UCSD-AML1 (cell line): ENCODE data around the gene MAP2K6.

Source experiments
- DNase-seq: peaks from one replicate; lab custom pipeline; 2025; ENCODE audit not compliant: unreplicated experiment; lab: John Stamatoyannopoulos, UW

MAP2K6 gene

GRCh38 chr17:69486779-69487637, 72.5 kb downstream of the MAP2K6 start:
- no peak for DNase-seq

DNA sequence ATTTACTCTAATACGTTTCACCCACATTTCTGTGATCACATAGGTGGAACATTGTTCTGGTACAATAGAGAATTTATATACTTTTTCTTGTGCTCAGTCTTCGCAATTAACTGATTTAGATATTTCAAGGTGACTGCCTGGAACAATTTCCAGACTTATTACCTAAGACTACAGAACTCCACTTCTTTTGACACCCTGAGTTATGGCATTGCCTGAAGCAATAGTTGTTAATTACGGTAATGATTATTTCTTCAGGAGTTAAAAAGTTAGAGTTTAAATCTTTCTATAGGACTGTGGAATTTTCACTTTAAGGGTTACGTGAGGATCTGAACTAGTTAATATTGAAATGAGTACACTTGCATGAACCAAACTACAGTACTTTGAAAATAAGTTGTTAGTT, 74.8 kb downstream of the MAP2K6 start:
- no peak for DNase-seq

DNA sequence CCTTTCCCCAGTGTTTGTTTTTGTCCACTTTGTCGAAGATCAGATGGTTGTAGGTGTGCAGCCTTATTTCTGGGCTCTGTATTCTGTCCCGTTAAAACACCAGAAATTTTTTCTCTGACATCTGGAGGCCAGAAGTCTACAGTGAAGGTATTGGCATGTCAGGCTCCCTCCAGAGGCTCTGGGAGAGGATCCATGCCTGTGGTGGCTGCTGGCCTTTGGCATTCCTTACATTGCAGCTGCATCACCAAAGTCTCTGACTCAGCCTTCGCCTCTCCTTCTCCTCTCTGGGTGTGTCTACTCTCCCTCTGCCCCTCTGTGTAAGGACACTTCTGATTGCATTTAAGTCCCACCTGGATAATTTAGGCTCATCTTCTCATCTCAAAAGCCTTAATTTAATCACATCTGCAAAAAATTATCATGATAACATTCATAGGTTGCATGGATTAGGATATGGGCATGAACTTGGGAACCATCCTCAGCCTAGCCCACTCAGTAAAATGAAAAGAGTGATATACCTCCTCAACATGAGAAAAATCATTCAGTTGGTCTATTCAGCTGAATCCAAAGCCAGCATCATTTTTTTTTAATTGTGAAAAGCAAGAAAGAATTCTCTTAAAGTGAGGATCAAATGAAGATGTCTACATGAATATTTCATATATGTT, 78.0 kb downstream of the MAP2K6 start:
- DNase-seq: no peak

DNA sequence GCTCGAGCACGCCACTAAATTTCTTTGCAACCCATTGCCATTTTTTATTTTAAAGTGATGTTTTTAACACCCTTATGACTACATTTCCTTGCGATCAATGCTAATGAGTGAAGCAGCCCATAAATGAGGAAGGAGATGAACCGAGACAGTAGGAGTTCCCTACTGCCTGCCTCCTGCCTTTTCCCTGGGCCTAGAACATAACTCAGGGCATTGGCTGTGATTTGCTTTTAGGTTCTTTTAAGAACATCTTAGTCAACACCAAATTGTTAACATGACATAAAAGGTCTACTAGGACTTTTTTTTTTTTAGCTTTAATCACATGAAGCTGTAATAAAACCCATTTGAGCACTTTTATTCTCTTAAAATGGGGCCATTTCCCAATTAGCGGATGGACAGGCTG, 81.3 kb downstream of the MAP2K6 start:
- DNase-seq: no peak

- no peak for DNase-seq
These were observed 82.7 kb downstream of the MAP2K6 start for GRCh38 chr17:69497161-69497560.

GRCh38 chr17:69499318-69499717, 84.8 kb downstream of the MAP2K6 start:
- DNase-seq: no peak

DNA sequence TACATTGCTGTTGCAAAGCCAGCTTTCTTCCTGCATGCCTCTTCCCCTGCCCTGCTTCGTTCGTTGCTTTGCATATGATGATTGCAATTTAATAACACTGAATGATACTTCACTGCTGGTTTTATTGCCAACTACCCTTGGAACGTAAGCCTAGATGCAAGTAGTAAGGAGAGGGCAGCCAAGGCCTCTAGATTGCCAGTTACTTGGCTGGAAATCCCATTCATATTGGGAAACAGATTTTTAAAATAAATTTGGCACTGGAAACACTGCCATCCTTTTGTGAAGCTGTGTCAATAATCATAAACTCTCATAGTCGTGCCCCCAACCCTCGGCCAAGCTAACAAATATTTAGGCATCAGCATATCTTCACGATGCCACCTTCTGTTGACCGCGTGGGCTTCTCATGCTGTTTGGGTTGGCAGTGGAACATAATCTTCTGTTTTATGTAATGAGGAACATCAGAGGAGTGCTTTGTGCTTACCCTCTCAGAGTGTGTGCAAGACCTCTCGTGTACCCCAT, 86.5 kb downstream of the MAP2K6 start:
- no peak for DNase-seq

GRCh38 chr17:69501591-69502468, 87.3 kb downstream of the MAP2K6 start:
- DNase-seq: no peak

DNA sequence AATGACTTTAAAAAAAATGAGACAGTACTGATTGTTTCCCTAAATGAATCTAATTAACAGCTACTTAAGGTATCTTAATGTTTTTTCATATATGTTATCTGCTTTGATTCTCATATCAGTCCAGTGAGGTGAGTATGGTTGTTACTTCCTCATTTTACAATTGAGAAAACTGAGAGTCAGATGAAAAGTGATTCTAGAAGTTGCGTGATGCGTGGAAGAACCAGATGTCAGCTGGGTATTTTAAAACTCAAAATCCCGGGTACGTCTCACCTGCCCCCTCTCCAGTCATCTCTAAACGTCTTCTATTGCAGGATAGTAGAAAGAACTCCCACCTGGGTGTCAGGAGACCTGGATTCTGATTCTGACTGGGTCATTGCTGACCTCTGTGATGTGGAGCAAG, 89.2 kb downstream of the MAP2K6 start:
- no peak for DNase-seq

GRCh38 chr17:69505740-69506139, 91.2 kb downstream of the MAP2K6 start:
- no peak for DNase-seq

GRCh38 chr17:69506489-69506888, 92.0 kb downstream of the MAP2K6 start:
- DNase-seq: no peak

DNA sequence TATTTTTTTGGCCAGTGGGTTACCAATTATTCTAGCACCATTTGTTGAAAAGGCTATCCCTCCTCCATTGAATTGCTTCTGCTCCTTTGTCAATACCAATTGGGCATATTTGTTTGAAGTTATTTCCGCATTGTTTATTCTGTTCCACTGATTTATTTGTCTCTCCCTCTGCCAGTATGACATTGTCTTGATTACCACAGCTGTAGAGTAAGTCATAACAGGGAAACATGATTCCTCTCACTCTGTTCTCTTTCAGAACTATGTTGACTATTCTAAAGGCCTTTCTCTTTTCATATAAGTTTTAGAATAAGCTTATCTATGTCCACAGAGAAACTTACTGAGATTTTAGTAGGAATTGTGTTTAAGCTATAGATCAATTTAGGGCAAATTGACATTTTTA, 94.3 kb downstream of the MAP2K6 start:
- DNase-seq: no peak

DNA sequence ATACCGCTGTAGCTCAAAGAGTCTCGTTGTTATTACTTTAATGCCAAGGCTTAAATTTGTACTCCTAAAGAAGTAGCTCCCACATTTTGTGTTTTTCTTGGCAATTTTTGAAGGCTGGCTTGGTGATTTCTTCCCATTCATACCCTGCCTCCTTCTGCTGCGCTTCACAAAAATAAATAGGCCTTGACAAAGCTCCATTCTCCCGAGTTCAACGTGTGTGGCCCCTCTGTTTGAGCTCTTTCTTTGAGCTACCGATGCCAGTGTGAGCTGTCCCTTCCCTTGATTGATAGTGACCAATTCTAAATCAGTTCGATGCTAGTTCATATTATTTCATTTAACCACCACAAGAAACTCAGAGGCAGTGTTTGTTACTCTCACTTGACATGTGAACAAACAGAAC, 96.8 kb downstream of the MAP2K6 start:
- DNase-seq: no peak

DNA sequence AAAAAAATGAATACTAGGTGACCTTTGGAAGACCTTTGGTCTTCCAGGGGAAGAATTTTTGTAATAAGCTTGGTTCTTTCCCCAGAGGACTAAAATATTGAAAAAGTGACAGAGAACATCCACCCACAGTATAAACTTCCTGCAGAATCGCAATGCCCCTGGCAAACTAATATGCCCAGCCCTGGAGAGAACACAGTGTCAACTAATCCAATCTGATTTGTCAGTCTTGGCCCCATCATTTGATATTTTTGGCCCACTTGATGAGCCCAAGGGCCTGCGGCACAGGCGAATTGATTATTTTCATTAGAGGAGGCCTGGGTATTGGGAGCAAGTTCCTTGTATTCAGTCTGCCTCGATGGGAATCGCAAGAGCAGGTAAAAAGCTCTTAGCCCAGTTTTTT, 98.4 kb downstream of the MAP2K6 start:
- DNase-seq: no peak

DNA sequence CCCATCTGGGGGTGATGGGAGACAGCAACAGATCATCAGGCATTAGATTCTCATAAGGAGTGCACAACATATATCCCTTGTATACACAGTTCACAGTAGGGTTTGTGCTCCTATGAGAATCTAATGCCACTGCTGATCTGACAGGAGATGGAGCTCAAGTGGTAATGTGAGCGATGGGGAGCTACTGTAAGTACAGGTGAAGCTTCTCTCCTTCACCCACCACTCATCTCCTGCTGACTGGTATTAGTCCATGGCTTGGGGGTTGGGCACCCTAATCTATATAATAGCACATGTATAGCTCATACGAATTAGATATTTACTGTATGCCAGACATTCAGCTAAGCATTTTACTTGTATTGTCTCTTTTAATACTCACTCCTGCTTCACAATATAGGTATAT, 101.7 kb downstream of the MAP2K6 start:
- DNase-seq: no peak

- DNase-seq: no peak
These were observed 102.4 kb downstream of the MAP2K6 start for GRCh38 chr17:69516911-69517310.

GRCh38 chr17:69518951-69519350, 104.5 kb downstream of the MAP2K6 start:
- DNase-seq: no peak

DNA sequence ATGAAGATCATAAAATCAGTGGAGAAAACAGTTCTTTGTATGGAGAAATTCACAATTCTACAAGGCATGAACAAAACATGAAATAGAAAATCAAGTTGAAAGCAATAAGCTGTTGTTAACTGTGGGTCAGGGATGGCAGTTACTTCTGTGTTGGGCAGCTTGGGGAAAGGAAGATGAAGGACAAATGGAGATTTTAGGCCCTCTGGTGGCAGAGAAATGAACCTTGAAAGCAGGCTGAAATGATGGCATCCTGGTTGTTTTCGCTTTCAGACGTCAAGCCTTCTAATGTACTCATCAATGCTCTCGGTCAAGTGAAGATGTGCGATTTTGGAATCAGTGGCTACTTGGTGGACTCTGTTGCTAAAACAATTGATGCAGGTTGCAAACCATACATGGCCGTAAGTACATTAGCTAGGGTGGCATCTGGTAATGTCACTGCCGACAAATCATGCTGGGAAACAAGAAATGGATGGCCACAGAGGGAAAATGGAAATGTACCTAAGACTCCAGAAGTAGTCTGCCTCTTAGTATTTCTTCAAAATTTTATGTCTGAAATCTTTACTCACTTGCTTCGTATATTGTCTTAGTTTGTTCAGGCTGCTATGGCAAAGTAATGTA, 108.9 kb downstream of the MAP2K6 start:
- DNase-seq: no peak

GRCh38 chr17:69524854-69525253, 110.4 kb downstream of the MAP2K6 start:
- peak; percentile 8 for DNase-seq

DNA sequence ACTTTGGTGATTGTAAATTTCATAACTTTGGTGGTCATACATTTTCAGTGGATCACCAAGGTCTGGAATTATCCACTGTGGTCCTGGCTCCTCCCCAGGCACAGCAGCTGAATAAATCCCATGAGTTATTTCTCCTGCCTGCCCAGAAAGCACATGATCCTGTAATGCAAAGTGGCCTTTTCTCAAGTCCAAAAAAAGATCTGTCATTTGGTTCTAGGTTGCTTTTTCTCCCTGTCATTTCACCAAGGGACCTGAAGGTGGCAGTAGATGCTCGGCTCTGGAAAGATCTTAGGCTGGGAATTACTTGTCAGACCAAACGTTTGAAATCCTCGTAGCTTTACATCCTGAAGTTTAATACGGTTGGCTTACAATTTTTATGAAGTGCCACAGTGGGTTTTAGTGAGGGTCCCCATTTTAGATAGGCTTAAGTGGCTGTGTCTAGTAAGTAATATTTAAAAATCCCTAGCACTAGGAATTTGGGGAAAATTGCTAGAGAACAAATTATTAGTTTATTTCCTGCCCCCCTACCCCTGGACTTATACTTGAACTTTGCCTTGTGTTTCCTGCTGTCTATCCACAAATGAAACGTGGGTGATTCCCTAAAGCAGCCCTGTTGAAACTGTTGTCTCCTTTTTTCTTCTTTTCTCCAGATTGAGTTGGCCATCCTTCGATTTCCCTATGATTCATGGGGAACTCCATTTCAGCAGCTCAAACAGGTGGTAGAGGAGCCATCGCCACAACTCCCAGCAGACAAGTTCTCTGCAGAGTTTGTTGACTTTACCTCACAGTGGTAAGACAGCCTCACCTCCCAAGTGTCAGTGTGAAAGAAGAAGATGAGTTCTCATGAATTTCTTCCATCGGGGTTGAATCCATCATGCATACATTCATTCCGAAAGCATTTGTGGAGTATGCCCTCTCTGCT, 111.7 kb downstream of the MAP2K6 start:
- peak; percentile 21 for DNase-seq
